HL-60 (cell line): ENCODE data around the gene ZNF79.

Source experiments
- DNase-seq, 2 experiments: peaks; one replicate each; pipeline ENCODE4 v3.0.0-alpha.2; 2010 to 2020; ENCODE audit warnings: low read depth in 1 of 2, low spot score in 1 of 2
- H3K27ac ChIP-seq: fragments of 250-450 bp; sonication (Bioruptor Pico); replicated peaks from 2 replicates; pipeline ENCODE4 v1.5.1; 2020; ENCODE audit warnings: mild to moderate bottlenecking, moderate library complexity
- H3K27me3 ChIP-seq: fragments of 250-450 bp; sonication (Bioruptor Pico); 2 replicates; pipeline ENCODE4 v1.5.1; 2021; ENCODE audit warnings: mild to moderate bottlenecking, moderate library complexity; ENCODE audit not compliant: insufficient read depth, poor library complexity, severe bottlenecking
- H3K4me3 ChIP-seq: replicated peaks from 2 replicates; pipeline ENCODE4 v1.5.1; 2011; ENCODE audit warnings: mild to moderate bottlenecking, control low read depth, low read length; ENCODE audit not compliant: insufficient read depth
- GABPA ChIP-seq: IDR thresholded peaks from 2 replicates; pipeline ENCODE4 v1.6.1; 2012; ENCODE audit warnings: low read depth
- POLR2AphosphoS5 ChIP-seq: IDR thresholded peaks from 2 replicates; pipeline ENCODE4 v1.6.1; 2012; ENCODE audit warnings: low read depth
- SPI1 ChIP-seq: IDR thresholded peaks from 2 replicates; pipeline ENCODE4 v1.6.1; 2012; ENCODE audit warnings: low read depth, mild to moderate bottlenecking, borderline replicate concordance
- TF ChIP-seq, protein P1 (sequence below): IDR thresholded peaks from 2 replicates; pipeline ENCODE4 v1.6.1; 2012; ENCODE audit warnings: low read depth; ENCODE audit not compliant: insufficient replicate concordance
- TF ChIP-seq, protein P2 (sequence below): IDR thresholded peaks from one replicate; pipeline ENCODE4 v1.5.1; 2011; ENCODE audit warnings: low read length, control low read depth, inconsistent platforms; ENCODE audit not compliant: insufficient read depth

The ZNF79 gene

GRCh38 chr9:127397646-127398274, 26.4 kb upstream of the ZNF79 start:
- TF ChIP-seq, protein P1, sequence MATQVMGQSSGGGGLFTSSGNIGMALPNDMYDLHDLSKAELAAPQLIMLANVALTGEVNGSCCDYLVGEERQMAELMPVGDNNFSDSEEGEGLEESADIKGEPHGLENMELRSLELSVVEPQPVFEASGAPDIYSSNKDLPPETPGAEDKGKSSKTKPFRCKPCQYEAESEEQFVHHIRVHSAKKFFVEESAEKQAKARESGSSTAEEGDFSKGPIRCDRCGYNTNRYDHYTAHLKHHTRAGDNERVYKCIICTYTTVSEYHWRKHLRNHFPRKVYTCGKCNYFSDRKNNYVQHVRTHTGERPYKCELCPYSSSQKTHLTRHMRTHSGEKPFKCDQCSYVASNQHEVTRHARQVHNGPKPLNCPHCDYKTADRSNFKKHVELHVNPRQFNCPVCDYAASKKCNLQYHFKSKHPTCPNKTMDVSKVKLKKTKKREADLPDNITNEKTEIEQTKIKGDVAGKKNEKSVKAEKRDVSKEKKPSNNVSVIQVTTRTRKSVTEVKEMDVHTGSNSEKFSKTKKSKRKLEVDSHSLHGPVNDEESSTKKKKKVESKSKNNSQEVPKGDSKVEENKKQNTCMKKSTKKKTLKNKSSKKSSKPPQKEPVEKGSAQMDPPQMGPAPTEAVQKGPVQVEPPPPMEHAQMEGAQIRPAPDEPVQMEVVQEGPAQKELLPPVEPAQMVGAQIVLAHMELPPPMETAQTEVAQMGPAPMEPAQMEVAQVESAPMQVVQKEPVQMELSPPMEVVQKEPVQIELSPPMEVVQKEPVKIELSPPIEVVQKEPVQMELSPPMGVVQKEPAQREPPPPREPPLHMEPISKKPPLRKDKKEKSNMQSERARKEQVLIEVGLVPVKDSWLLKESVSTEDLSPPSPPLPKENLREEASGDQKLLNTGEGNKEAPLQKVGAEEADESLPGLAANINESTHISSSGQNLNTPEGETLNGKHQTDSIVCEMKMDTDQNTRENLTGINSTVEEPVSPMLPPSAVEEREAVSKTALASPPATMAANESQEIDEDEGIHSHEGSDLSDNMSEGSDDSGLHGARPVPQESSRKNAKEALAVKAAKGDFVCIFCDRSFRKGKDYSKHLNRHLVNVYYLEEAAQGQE = no peak
- TF ChIP-seq SPI1 (no peak), GABPA (no peak)
- TF ChIP-seq, protein P2, sequence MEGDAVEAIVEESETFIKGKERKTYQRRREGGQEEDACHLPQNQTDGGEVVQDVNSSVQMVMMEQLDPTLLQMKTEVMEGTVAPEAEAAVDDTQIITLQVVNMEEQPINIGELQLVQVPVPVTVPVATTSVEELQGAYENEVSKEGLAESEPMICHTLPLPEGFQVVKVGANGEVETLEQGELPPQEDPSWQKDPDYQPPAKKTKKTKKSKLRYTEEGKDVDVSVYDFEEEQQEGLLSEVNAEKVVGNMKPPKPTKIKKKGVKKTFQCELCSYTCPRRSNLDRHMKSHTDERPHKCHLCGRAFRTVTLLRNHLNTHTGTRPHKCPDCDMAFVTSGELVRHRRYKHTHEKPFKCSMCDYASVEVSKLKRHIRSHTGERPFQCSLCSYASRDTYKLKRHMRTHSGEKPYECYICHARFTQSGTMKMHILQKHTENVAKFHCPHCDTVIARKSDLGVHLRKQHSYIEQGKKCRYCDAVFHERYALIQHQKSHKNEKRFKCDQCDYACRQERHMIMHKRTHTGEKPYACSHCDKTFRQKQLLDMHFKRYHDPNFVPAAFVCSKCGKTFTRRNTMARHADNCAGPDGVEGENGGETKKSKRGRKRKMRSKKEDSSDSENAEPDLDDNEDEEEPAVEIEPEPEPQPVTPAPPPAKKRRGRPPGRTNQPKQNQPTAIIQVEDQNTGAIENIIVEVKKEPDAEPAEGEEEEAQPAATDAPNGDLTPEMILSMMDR = no peak
- H3K27me3 ChIP-seq = no peaks in the 10 kb centered on the region
- DNase-seq = peak in 1 of 2 experiments; percentile 36
- peak overlapping the region; percentile 31 for H3K4me3 ChIP-seq
- no peak overlapping the region for H3K27ac ChIP-seq

- TF ChIP-seq POLR2AphosphoS5 (no peak), GABPA (no peak), SPI1 (no peak)
- TF ChIP-seq, protein P2 = no peak
- TF ChIP-seq, protein P1 = no peak
- no peak overlapping the region for H3K27ac ChIP-seq
Measured at GRCh38 chr9:127398275-127398647, 25.9 kb upstream of the ZNF79 start.

DNA sequence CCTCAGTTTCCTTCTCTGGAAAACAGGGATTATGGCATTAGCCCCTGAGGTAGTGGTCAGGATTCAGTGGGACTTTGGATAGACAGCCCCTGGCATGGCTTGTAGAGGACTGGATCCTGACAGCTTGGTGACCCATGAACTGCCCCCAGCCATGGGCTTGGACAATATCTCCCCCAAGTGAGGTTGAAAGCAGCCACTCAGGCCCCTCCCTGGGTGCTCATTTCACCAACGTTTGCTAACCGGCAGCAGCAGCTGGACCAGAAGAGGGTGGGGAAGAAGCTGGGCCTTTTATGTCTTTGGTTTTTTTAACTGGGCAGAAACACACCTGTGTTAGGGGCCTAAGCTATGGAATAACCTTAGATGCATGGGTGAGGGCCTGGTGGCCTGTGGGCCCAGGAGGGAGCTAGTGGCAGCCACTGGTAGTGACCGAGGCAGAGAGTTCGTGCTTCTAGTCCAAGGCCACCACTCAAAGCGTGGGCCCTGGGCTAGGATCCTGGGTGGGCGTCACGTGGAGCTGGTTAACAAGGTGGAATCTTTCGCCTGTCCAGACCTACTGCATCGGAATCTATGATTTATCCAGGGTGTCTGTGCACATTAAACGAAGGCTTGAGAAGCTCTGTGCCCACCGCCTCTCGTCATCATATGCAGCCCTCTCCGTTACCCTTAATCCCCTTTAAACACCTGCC, 25.3 kb upstream of the ZNF79 start:
- Histone ChIP-seq H3K27me3 (no peaks in the 10 kb centered on the region), H3K4me3 (no peak overlapping the region), H3K27ac (no peak overlapping the region)
- DNase-seq = no peak
- TF ChIP-seq POLR2AphosphoS5 = no peak
- TF ChIP-seq, protein P2 = no peak
- TF ChIP-seq GABPA = no peak
- TF ChIP-seq, protein P1 = no peak
- TF ChIP-seq SPI1 = no peak

More at GRCh38 chr9:127398275-127398647, 25.9 kb upstream of the ZNF79 start:
- Histone ChIP-seq H3K27me3 (no peaks in the 10 kb centered on the region), H3K4me3 (peak overlapping the region; percentile 31; the same call in 1 of the 2 replicates)
- DNase-seq = no peak
